ENCODE data around the gene MTMR12.
"Not testable (repeated sequence)": the region's sequence is repeated elsewhere in the genome, so short reads cannot be mapped to it uniquely, and the experiment has no call there.

MTMR12 gene

GRCh38 chr5:32315221-32316014 is 2.7 kb upstream of the MTMR12 start:
- Mint-ChIP-seq H3K4me1 (ENCODE audit: low read depth) (peaks cover 16% of the 10 kb centered on the region), H3K4me3 (peak overlapping the region; percentile 52), H3K36me3 (peaks cover 3% of the 10 kb centered on the region), H3K27me3 (no peaks in the 10 kb centered on the region), H3K27ac (no peak overlapping the region), H3K9me3 (ENCODE audit: low read depth) (no peaks in the 10 kb centered on the region)

- no peaks in the 10 kb centered on the region for H3K9me3 Mint-ChIP-seq (ENCODE audit: low read depth)
- H3K36me3 Mint-ChIP-seq: peaks cover 5% of the 10 kb centered on the region
- no peak overlapping the region for H3K27ac Mint-ChIP-seq
- no peaks in the 10 kb centered on the region for H3K27me3 Mint-ChIP-seq
- H3K4me3 Mint-ChIP-seq: peak overlapping the region; percentile 62
- H3K4me1 Mint-ChIP-seq (ENCODE audit: low read depth): peaks cover 24% of the 10 kb centered on the region
Observed at GRCh38 chr5:32314658-32315057, 1.9 kb upstream of the MTMR12 start.

- not testable (repeated sequence) for H3K27ac Mint-ChIP-seq; H3K9me3 Mint-ChIP-seq (ENCODE audit: low read depth); H3K27me3 Mint-ChIP-seq; H3K36me3 Mint-ChIP-seq
- Mint-ChIP-seq H3K4me3 (peak overlapping the region; percentile 62), H3K4me1 (ENCODE audit: low read depth) (peaks cover 29% of the 10 kb centered on the region)
Observed at GRCh38 chr5:32314152-32314488, 1.4 kb upstream of the MTMR12 start.

GRCh38 chr5:32312197-32312594 is 543 bp downstream of the MTMR12 start:
- H3K4me1 Mint-ChIP-seq (ENCODE audit: low read depth): peaks cover 42% of the 10 kb centered on the region
- H3K4me3 Mint-ChIP-seq: peak overlapping the region; percentile 91
- H3K36me3 Mint-ChIP-seq: peaks cover 5% of the 10 kb centered on the region
- H3K27ac Mint-ChIP-seq: peak overlapping the region; percentile 59
- H3K9me3 Mint-ChIP-seq (ENCODE audit: low read depth): no peaks in the 10 kb centered on the region
- H3K27me3 Mint-ChIP-seq: no peaks in the 10 kb centered on the region

DNA sequence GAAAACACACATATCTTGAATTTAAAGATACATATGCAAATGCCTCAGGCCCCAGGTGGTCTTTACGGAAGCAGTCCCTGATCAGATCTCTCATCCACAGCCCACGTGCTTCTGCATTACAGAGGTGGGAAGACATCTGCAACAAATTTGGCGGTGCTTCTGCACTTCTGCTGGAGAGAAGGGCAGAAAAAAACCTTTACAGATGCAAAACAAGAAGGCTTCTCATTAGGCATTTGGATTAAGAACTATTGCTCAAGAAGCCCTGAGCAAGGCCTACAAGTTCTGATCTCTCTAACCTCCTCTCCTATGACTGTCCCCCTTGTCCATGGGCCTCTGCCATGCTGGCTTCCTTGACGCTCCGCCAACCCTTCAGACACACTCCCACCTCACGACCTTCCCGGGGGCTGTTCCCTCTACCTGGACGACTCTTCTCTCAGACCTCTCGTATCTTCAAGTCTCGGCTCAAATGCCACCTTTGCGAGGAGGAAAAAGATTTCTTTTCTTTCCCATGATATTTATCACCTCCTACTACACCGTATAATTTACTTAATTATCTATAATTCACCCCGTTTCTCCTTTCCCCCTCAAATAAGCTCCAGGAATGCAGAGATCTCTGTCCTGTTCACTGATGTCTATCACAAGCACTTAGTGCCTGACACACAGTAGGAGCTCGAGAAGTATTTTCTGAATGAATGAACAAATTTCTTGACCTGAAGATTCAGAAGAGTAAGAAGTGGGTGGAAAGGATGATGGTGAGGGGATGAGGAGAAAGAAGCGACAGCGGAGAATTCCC is 1.1 kb downstream of the MTMR12 start:
- H3K27me3 Mint-ChIP-seq: no peaks in the 10 kb centered on the region

GRCh38 chr5:32309761-32310160 is 3.0 kb downstream of the MTMR12 start:
- Mint-ChIP-seq H3K27me3 (no peaks in the 10 kb centered on the region), H3K9me3 (ENCODE audit: low read depth) (no peaks in the 10 kb centered on the region), H3K4me3 (no peak overlapping the region), H3K36me3 (peaks cover 5% of the 10 kb centered on the region), H3K27ac (no peak overlapping the region), H3K4me1 (ENCODE audit: low read depth) (peaks cover 58% of the 10 kb centered on the region)

More for the DNA sequence above, 1.1 kb downstream of the MTMR12 start:
- Mint-ChIP-seq H3K4me1 (ENCODE audit: low read depth) (peaks cover 47% of the 10 kb centered on the region), H3K9me3 (ENCODE audit: low read depth) (no peaks in the 10 kb centered on the region), H3K36me3 (peaks cover 5% of the 10 kb centered on the region), H3K27ac (peak overlapping the region; percentile 59), H3K4me3 (peak overlapping the region; percentile 91)

DNA sequence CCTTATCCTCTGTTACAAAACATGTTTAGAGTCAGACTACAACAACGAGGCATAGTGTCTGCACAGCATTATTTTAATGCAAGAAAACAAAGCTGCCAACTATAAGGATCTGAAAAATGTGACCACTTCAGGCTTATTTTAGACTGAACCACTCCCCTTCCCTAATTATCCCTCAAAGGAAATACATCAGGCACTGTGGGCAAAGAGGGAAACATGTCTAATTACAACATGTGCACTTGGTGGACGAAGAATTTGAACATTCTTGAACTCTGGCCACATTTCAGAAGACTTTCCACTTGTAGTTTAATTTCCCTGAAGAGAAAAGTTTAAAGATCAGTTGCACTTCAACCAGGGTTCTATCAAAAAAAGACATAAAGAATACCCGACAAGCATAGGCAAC is 3.8 kb downstream of the MTMR12 start:
- H3K9me3 Mint-ChIP-seq (ENCODE audit: low read depth): no peaks in the 10 kb centered on the region
- no peak overlapping the region for H3K27ac Mint-ChIP-seq
- H3K36me3 Mint-ChIP-seq: peaks cover 5% of the 10 kb centered on the region
- H3K4me3 Mint-ChIP-seq: no peak overlapping the region
- peaks cover 61% of the 10 kb centered on the region for H3K4me1 Mint-ChIP-seq (ENCODE audit: low read depth)
- H3K27me3 Mint-ChIP-seq: no peaks in the 10 kb centered on the region

- Mint-ChIP-seq H3K27ac (peak overlapping the region; percentile 16), H3K4me3 (no peak overlapping the region), H3K27me3 (no peaks in the 10 kb centered on the region), H3K9me3 (ENCODE audit: low read depth) (no peaks in the 10 kb centered on the region), H3K4me1 (ENCODE audit: low read depth) (peaks cover 72% of the 10 kb centered on the region), H3K36me3 (peaks cover 5% of the 10 kb centered on the region)
Observed at GRCh38 chr5:32307769-32308194, 5.0 kb downstream of the MTMR12 start.

- Mint-ChIP-seq H3K9me3 (ENCODE audit: low read depth) (no peaks in the 10 kb centered on the region), H3K27ac (no peak overlapping the region), H3K36me3 (no peaks in the 10 kb centered on the region), H3K27me3 (no peaks in the 10 kb centered on the region), H3K4me3 (no peak overlapping the region), H3K4me1 (ENCODE audit: low read depth) (peaks cover 68% of the 10 kb centered on the region)
Observed at GRCh38 chr5:32304622-32305021, 8.1 kb downstream of the MTMR12 start.

DNA sequence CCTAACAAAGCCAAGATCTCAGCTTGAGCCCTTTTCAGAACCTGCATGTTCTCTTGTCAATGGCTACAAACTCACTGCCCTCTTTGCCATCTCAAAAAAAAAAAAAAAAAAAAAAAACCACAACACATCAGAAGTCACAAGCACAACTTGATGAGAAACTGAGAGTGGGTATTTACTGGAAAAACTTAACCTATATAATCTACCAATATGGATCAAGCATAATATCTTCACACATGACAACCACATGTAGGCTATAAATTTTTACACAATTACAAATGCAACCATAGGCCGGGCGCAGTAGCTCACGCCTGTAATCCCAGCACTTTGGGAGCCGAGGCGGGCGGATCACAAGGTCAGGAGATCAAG is 9.0 kb downstream of the MTMR12 start:
- peaks cover 63% of the 10 kb centered on the region for H3K4me1 Mint-ChIP-seq (ENCODE audit: low read depth)
- H3K27me3 Mint-ChIP-seq: no peaks in the 10 kb centered on the region
- no peaks in the 10 kb centered on the region for H3K9me3 Mint-ChIP-seq (ENCODE audit: low read depth)
- no peaks in the 10 kb centered on the region for H3K36me3 Mint-ChIP-seq
- H3K4me3 Mint-ChIP-seq: no peak overlapping the region
- no peak overlapping the region for H3K27ac Mint-ChIP-seq

- no peak overlapping the region for H3K4me3 Mint-ChIP-seq
- peaks cover 64% of the 10 kb centered on the region for H3K4me1 Mint-ChIP-seq (ENCODE audit: low read depth)
- no peaks in the 10 kb centered on the region for H3K27me3 Mint-ChIP-seq
- H3K9me3 Mint-ChIP-seq (ENCODE audit: low read depth): no peaks in the 10 kb centered on the region
- H3K27ac Mint-ChIP-seq: no peak overlapping the region
- peaks cover 3% of the 10 kb centered on the region for H3K36me3 Mint-ChIP-seq
Observed at GRCh38 chr5:32302835-32303754, 9.6 kb downstream of the MTMR12 start.

DNA sequence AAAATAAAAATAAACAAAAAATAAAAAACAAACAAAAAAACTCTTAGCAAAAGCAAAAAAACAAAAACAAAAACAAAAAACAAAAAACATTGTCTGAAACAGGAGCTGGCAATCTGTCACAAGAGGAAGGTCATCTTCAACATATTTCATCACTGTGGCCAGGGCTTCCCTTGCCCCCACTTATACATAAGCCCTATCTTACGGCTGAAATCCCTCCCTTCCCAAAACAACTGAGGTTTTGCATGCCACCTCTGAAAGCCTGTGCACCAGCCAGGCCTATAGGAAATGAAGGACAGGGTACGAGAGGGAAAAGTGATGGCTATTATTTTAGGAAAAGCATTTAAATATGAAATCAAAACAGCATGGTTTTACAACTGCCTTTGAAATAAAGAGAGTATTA is 10.8 kb downstream of the MTMR12 start:
- no peaks in the 10 kb centered on the region for H3K27me3 Mint-ChIP-seq
- H3K4me3 Mint-ChIP-seq: no peak overlapping the region
- peaks cover 63% of the 10 kb centered on the region for H3K4me1 Mint-ChIP-seq (ENCODE audit: low read depth)
- H3K36me3 Mint-ChIP-seq: peaks cover 3% of the 10 kb centered on the region
- H3K9me3 Mint-ChIP-seq (ENCODE audit: low read depth): no peaks in the 10 kb centered on the region
- H3K27ac Mint-ChIP-seq: no peak overlapping the region

GRCh38 chr5:32299059-32299677 is 13.6 kb downstream of the MTMR12 start:
- Mint-ChIP-seq H3K27me3 (no peaks in the 10 kb centered on the region), H3K4me1 (ENCODE audit: low read depth) (peaks cover 45% of the 10 kb centered on the region), H3K9me3 (ENCODE audit: low read depth) (no peaks in the 10 kb centered on the region), H3K4me3 (no peak overlapping the region), H3K27ac (no peak overlapping the region), H3K36me3 (peaks cover 3% of the 10 kb centered on the region)

GRCh38 chr5:32298059-32298415 is 14.7 kb downstream of the MTMR12 start:
- peaks cover 10% of the 10 kb centered on the region for H3K36me3 Mint-ChIP-seq
- H3K27ac Mint-ChIP-seq: peak overlapping the region; percentile 13
- H3K4me1 Mint-ChIP-seq (ENCODE audit: low read depth): peaks cover 43% of the 10 kb centered on the region

More at GRCh38 chr5:32298059-32298415, 14.7 kb downstream of the MTMR12 start:
- H3K4me3 Mint-ChIP-seq: no peak overlapping the region
- no peaks in the 10 kb centered on the region for H3K27me3 Mint-ChIP-seq
- H3K9me3 Mint-ChIP-seq (ENCODE audit: low read depth): no peaks in the 10 kb centered on the region

All from activated naive CD8-positive, alpha-beta T cell (primary cell).